Gastrocnemius medialis (tissue), 4 donors: ENCODE data around the gene ZNF771. TPM values are rescaled to one million over a fixed set of nuclear protein-coding genes. Genes with fewer than 3 reads are reported as not detected.

Source experiments
- ATAC-seq, 2 donors: fragments of 150-250 bp; one replicate each; pipeline ENCODE4 v1.9.1; 2016
- DNase-seq, 2 donors: peaks; one replicate each; pipeline ENCODE4 v3.0.0-alpha.2; 2019
- H3K27ac ChIP-seq, 4 donors: fragments of 200-600 bp; sonication (generic); 1 replicate in 1 of 4; 2 replicates in 3 of 4; pipeline ENCODE4 v1.5.1; 2016 to 2018; ENCODE audit warnings: mild to moderate bottlenecking in 2 of 4, moderate library complexity in 1 of 4
- H3K27me3 ChIP-seq, 3 donors: fragments of 200-600 bp; sonication (generic) in 2 of 3; 1 replicate in 1 of 3; 2 replicates in 2 of 3; pipeline versions ENCODE4 v1.5.1 to v1.6.0; 2016 to 2019; ENCODE audit warnings: mild to moderate bottlenecking in 1 of 3, moderate library complexity in 1 of 3
- H3K36me3 ChIP-seq, 2 donors: fragments of 200-600 bp; sonication (generic) in 1 of 2; one replicate each; pipeline ENCODE4 v1.5.1; 2017 to 2018
- H3K4me1 ChIP-seq, 2 donors: fragments of 200-600 bp; sonication (generic) in 1 of 2; one replicate each; pipeline ENCODE4 v1.5.1; 2016 to 2017; ENCODE audit warnings: mild to moderate bottlenecking in 2 of 2
- H3K4me3 ChIP-seq, 4 donors: fragments of 200-600 bp; sonication (generic) in 3 of 4; 1 replicate in 1 of 4; 2 replicates in 3 of 4; pipeline ENCODE4 v1.5.1; 2016 to 2019; ENCODE audit warnings: mild to moderate bottlenecking in 2 of 4
- H3K9me3 ChIP-seq, 3 donors: fragments of 200-600 bp; sonication (generic) in 2 of 3; 1 replicate in 1 of 3; 2 replicates in 2 of 3; pipeline ENCODE4 v1.5.1; 2016 to 2019
- POLR2A ChIP-seq, 2 donors: fragments of 450-650 bp; IDR thresholded peaks; one replicate each; pipeline ENCODE4 v1.6.1; 2017; ENCODE audit warnings: antibody characterized with exemption in 2 of 2, mild to moderate bottlenecking in 2 of 2, moderate library complexity in 2 of 2
- in situ Hi-C, 4 donors: fragments of 200-750 bp; cut with MboI; loops; one replicate each; pipeline versions ENCODE4 v1.15.0 to v1.8.0; 2017; ENCODE audit warnings: low sequenced_read_pairs in 4 of 4
- intact Hi-C: fragments of 100-400 bp; cut with DNase I; formaldehyde crosslinking; loops from one replicate; pipeline ENCODE4 v1.15.1; 2023; ENCODE audit warnings: low total_unique reads
- total RNA-seq, 4 donors: library from RNA; depleted of rRNA; stranded (reverse); fragments of >200 nt; gene quantifications; one replicate each; pipeline versions ENCODE4 v1.1.0 to v1.2.3, GENCODE V29; 2016
- TF ChIP-seq, protein P1 (sequence below), 5 experiments: fragments of 450-650 bp in 3 of 5; fragments of 200-600 bp in 2 of 5; sonication (generic) in 2 of 5; IDR thresholded peaks in 4 of 5; conservative IDR thresholded peaks in 1 of 5; 1 replicate in 4 of 5; 2 replicates in 1 of 5; pipeline ENCODE4 v1.5.1; 2016 to 2019; ENCODE audit warnings: antibody characterized with exemption in 5 of 5, mild to moderate bottlenecking in 3 of 5, moderate library complexity in 3 of 5

The ZNF771 gene
- total RNA-seq, 4 donors from 2014 or later, result 16.7 to 34.1 (median 24.7) TPM

DNA sequence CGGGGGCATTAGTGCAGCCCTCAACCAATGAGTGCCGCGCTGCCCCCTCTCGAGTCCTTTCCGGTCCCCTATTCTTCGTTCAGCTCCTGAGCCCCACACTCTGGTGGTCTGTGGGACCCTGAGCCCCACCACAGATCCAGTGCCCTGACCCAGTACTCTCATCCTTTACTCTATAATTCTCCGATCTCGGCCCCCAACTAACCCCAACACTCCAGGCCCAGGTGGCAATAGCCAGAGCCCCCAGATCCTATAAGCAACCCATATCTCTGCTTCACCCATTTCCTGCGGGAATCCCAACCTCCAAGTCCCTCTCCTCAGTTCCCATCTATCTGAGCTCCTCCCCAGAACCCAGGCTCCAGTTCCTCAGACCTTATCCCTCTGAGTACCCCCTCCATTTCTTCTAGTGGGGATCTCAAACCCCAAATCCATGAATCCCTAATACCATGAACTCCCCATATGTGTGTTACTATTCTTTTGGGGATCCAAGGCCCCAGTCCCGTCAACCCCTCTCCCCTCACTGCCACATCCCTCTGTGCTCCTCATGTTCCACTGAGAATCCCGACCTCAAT lies 36.1 kb upstream of the ZNF771 start:
- Histone ChIP-seq H3K36me3 (no peaks in the 10 kb centered on the region), H3K27ac (peak overlapping the region; percentile 90 to 99 (median 96)), H3K4me3 (peak overlapping the region; percentile 47 to 60 (median 54)), H3K27me3 (no peaks in the 10 kb centered on the region), H3K4me1 (peaks cover 41 to 70% of the 10 kb centered on the region in 2 donors), H3K9me3 (no peaks in the 10 kb centered on the region)
- in situ Hi-C loops (loop anchor here in 2 of 4 donors (25.0 kb wide), 2 partner anchors 284 to 309 kb away; partner anchors contain the start of genes ALDOA (in 1 of the 2), PPP4C (in 1 of the 2), TBX6 (in 1 of the 2) and YPEL3 (in 1 of the 2)), intact Hi-C loops (loop anchor here (1.0 to 10.0 kb wide), 4 partner anchors 37 to 564 kb away; partner anchors contain the start of genes FBRS, MAZ, TBX6 and YPEL3)
- ATAC-seq (no peak), DNase-seq (no peak)
- TF ChIP-seq, protein P1, sequence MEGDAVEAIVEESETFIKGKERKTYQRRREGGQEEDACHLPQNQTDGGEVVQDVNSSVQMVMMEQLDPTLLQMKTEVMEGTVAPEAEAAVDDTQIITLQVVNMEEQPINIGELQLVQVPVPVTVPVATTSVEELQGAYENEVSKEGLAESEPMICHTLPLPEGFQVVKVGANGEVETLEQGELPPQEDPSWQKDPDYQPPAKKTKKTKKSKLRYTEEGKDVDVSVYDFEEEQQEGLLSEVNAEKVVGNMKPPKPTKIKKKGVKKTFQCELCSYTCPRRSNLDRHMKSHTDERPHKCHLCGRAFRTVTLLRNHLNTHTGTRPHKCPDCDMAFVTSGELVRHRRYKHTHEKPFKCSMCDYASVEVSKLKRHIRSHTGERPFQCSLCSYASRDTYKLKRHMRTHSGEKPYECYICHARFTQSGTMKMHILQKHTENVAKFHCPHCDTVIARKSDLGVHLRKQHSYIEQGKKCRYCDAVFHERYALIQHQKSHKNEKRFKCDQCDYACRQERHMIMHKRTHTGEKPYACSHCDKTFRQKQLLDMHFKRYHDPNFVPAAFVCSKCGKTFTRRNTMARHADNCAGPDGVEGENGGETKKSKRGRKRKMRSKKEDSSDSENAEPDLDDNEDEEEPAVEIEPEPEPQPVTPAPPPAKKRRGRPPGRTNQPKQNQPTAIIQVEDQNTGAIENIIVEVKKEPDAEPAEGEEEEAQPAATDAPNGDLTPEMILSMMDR (IDR thresholded peaks at IDR 0.05 in 4 of 5, conservative IDR thresholded peaks at IDR 0.05 in 1 of 5), result no peak
- TF ChIP-seq POLR2A (IDR thresholded peaks at IDR 0.05), result peak; percentile 67 to 78

DNA sequence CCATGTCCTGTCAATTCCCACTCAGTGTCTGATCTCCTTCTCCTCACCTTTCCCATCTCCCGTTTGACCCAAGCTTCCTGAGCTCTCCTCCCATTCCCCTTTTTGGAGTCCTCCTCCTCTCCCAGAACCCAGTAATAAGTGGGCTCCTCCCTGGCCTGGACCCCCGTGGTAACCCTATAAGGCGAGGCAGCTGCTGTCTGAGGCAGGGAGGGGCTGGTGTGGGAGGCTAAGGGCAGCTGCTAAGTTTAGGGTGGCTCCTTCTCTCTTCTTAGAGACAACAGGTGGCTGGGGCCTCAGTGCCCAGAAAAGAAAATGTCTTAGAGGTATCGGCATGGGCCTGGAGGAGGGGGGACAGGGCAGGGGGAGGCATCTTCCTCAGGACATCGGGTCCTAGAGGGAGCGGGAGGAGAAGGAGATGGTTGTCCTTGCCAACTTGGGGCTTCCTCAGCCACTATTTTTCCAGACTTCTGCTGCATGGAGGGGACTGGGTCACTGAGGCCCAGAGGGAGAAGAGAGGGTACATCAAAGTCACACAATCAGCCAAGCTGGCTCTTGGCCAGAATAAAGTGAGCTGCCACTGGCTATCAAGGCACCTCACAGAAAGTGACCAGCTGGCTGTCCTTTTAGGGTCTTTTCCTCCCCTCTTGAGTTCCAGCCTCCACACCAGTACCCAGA lies 35.2 kb upstream of the ZNF771 start:
- TF ChIP-seq, protein P1 (IDR thresholded peaks at IDR 0.05 in 4 of 5, conservative IDR thresholded peaks at IDR 0.05 in 1 of 5), result no peak
- TF ChIP-seq POLR2A (IDR thresholded peaks at IDR 0.05), result no peak
- Histone ChIP-seq H3K36me3 (no peaks in the 10 kb centered on the region), H3K4me3 (peak overlapping the region in 3 of 4 donors; percentile 47 to 58 (median 49)), H3K27ac (peak overlapping the region; percentile 90 to 99 (median 96)), H3K4me1 (peaks cover 39 to 69% of the 10 kb centered on the region in 2 donors), H3K9me3 (no peaks in the 10 kb centered on the region), H3K27me3 (no peaks in the 10 kb centered on the region)
- intact Hi-C loops (loop anchor here (5.0 to 10.0 kb wide), 2 partner anchors 277 to 565 kb away; partner anchors contain the start of genes MAZ, TBX6 and YPEL3), in situ Hi-C loops (loop anchor here in 2 of 4 donors (25.0 kb wide), 2 partner anchors 285 to 310 kb away; partner anchors contain the start of genes ALDOA (in 1 of the 2), PPP4C (in 1 of the 2), TBX6 (in 1 of the 2) and YPEL3 (in 1 of the 2))
- DNase-seq (peak in 1 of 2 donors; percentile 75), ATAC-seq (no peak)

DNA sequence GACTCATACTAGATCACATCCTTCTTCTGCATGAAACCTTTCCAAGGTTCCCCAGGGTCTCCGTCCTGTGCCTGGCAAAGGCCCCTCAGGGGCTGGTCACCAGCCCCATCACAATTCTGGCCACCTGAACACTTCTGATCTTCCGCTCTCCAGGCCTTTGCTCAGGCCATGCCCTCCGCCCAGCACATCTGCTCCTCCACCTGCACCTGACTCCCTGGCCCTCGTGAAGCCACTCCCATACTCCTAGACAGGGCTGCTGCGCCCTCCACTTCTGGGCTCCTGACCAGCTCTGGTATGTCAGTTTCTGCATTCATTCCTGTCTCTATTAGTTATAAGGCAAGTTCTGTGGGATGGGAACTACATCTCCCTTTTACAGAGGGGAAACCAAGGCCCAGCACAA lies 34.7 kb upstream of the ZNF771 start:
- no peaks in the 10 kb centered on the region for H3K36me3 ChIP-seq
- peak overlapping the region in 1 of 4 donors; percentile 58 for H3K4me3 ChIP-seq
- peaks cover 37 to 69% of the 10 kb centered on the region in 2 donors for H3K4me1 ChIP-seq
- H3K27ac ChIP-seq, result peak overlapping the region; percentile 90 to 99 (median 96)
- DNase-seq (peak in 1 of 2 donors; percentile 41), ATAC-seq (no peak)
- intact Hi-C loops (loop anchor here (5.0 to 10.0 kb wide), 2 partner anchors 278 to 565 kb away; partner anchors contain the start of genes MAZ, TBX6 and YPEL3), in situ Hi-C loops (loop anchor here in 2 of 4 donors (25.0 kb wide), 2 partner anchors 285 to 310 kb away; partner anchors contain the start of genes ALDOA (in 1 of the 2), PPP4C (in 1 of the 2), TBX6 (in 1 of the 2) and YPEL3 (in 1 of the 2))
- TF ChIP-seq POLR2A (IDR thresholded peaks at IDR 0.05), result no peak
- TF ChIP-seq, protein P1 (IDR thresholded peaks at IDR 0.05 in 4 of 5, conservative IDR thresholded peaks at IDR 0.05 in 1 of 5), result no peak
- no peaks in the 10 kb centered on the region for H3K27me3 ChIP-seq
- no peaks in the 10 kb centered on the region for H3K9me3 ChIP-seq

DNA sequence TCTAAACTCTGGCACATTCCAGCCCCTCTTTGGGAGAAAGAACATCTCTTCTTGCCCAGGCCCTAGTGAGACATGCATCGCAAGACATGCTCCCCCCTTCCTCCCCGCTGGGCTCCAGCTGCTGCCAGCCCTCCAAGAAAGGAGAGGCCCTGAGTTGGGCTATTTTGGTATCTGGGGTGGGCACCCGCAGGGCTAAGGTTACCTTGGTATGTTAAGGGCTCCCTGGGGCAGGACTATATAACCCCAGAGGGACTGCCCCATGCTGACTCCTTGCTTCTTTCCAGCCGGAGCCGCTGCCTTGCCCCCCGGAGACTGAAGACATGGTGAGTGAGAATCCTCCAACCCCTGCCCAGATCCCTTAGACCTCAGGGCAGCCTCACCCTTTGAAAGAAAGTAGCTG lies 32.9 kb upstream of the ZNF771 start, which contains the start of gene MYL11:
TSS of gene MYL11 (plus strand) at position 265 of the 400 bp plus-strand sequence. CDS start at position 321, 56 bp downstream.
- H3K27me3 ChIP-seq, result no peaks in the 10 kb centered on the region
- H3K4me1 ChIP-seq, result peaks cover 31 to 68% of the 10 kb centered on the region in 2 donors
- no peaks in the 10 kb centered on the region for H3K9me3 ChIP-seq
- H3K36me3 ChIP-seq, result no peaks in the 10 kb centered on the region
- TF ChIP-seq POLR2A (IDR thresholded peaks at IDR 0.05), result no peak
- TF ChIP-seq, protein P1 (IDR thresholded peaks at IDR 0.05 in 4 of 5, conservative IDR thresholded peaks at IDR 0.05 in 1 of 5), result no peak
- DNase-seq, result peak in 1 of 2 donors; percentile 66
- ATAC-seq, result no peak
- intact Hi-C loops, result loop anchor here (5.0 to 10.0 kb wide), 2 partner anchors 280 to 567 kb away; partner anchors contain the start of genes MAZ, TBX6 and YPEL3
- peak within 1 kb of the TSS; percentile 95 to 100 (median 98) for H3K27ac ChIP-seq
- in situ Hi-C loops, result loop anchor here in 2 of 4 donors (25.0 kb wide), 2 partner anchors 287 to 312 kb away; partner anchors contain the start of genes ALDOA (in 1 of the 2), PPP4C (in 1 of the 2), TBX6 (in 1 of the 2) and YPEL3 (in 1 of the 2)
- peak within 1 kb of the TSS in 3 of 4 donors; percentile 2 to 74 (median 9) for H3K4me3 ChIP-seq
